ENCODE results near the gene FAM161A. TPM values are rescaled to one million over a fixed set of nuclear protein-coding genes. Genes with fewer than 3 reads are reported as not detected.

Gene FAM161A
- total RNA-seq, 4 donors from 2014 or later, result 1.4 to 3.9 (median 1.8) TPM

DNA sequence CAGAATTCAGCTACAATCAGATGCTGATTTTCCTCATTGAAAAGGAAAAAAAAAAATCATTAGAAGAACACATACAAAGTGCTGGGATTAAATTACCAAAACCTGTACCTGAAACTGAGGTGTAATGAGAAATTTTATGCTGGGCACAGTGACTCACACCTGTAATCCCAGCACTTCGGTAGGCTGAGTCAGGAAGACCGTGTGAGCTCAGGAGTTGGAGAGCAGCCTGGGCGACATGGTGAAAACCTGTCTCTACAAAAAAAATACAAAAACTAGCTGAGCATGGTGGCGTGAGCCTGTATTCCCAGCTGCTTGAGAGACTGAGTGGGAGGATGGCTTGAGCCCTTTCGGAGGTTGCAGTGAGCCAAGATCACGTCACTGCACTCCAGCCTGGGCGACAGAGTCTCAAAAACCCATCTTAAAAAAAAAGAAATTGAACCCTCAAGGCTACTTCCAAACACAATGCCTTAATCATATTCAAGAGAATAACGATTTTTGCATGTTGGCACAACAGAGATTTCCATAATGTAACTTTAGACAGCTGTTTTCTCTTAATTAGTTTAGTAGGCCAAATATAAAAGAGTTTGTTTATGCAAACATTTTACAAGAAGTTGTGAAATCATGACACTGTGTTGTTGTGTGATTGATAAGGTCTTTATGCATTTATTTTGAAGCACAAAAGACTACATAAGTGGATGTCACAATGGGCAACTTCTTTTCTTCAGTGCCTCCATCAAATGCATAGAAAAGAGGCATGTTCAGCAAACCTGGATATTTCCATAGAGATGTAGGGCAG, 63.9 kb downstream of the FAM161A start:
- TF ChIP-seq, protein P1, sequence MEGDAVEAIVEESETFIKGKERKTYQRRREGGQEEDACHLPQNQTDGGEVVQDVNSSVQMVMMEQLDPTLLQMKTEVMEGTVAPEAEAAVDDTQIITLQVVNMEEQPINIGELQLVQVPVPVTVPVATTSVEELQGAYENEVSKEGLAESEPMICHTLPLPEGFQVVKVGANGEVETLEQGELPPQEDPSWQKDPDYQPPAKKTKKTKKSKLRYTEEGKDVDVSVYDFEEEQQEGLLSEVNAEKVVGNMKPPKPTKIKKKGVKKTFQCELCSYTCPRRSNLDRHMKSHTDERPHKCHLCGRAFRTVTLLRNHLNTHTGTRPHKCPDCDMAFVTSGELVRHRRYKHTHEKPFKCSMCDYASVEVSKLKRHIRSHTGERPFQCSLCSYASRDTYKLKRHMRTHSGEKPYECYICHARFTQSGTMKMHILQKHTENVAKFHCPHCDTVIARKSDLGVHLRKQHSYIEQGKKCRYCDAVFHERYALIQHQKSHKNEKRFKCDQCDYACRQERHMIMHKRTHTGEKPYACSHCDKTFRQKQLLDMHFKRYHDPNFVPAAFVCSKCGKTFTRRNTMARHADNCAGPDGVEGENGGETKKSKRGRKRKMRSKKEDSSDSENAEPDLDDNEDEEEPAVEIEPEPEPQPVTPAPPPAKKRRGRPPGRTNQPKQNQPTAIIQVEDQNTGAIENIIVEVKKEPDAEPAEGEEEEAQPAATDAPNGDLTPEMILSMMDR (IDR thresholded peaks at IDR 0.05), result no peak
- DNase-seq (ENCODE audit: low spot score), result no peak
- no peak for ATAC-seq (ENCODE audit: low FRiP score)

DNA sequence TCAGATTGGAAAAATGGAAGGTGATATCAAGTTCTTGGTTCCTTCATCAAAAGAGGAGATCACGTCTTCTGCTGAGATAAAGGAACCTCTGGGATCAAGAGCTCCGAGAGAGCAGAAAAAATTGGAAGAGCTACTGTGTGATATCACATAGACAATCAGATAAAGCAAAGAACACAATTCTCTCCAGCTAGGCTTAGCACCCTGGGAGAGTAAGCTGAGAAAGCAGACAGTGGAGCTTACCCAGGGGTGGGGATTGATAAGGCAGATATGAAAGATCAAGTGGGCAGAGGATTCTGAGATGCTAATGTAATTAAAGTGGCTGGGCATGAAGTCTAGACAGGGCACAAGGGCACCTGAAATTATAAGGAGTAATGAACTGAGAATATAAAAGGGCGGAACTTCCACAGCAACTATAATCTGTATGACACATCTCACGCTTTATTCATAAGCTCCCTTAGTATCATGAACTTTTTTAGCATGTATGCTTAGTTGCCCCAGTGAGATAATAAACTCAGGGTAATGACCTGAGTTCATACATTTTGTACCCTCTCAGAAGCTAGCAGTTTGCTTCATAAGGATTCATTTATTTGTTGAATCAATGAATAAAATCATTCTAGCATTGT, 65.8 kb downstream of the FAM161A start:
- DNase-seq (ENCODE audit: low spot score), result no peak
- TF ChIP-seq, protein P1 (IDR thresholded peaks at IDR 0.05), result no peak
- no peak for ATAC-seq (ENCODE audit: low FRiP score)

DNA sequence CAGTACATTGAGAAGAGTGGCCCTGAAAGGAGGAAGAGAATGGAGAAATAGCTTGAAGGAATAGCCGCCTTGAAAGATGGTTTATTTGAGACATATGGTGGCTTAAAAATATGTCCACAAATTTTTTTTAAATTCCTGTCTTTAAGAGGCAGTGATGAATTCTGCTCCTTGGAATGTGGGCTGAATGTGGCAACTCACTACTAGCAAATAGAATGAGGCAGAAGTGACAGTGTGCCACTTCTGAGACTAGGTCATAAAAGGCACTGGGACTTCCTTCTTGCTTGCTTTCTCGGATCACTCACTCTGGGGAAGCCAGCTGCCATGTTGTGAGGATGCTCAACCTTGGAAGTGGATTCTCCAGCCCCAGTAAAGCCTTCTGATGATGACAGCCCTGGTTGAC, 67.0 kb downstream of the FAM161A start:
- ATAC-seq (ENCODE audit: low FRiP score) (no peak), DNase-seq (ENCODE audit: low spot score) (no peak)
- TF ChIP-seq, protein P1 (IDR thresholded peaks at IDR 0.05), result no peak

DNA sequence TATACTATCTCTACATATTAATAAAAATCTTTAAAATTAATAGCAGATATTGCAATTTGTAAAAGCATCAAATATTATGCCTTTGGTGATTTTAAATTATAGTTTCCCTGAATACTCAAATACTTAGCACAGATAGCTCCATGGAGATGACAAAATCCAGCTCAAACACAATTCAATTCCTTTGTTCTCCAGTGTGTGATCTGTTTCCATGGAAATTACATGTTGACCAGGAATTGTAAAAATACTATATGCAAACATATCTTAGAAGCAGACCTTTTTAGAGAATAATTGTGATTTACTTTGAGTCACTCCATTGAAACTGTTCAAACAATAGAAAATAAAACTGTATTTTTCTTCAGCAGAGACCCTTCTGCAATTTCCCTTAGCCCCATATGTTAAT, 68.3 kb downstream of the FAM161A start:
- ATAC-seq (ENCODE audit: low FRiP score), result no peak

DNA sequence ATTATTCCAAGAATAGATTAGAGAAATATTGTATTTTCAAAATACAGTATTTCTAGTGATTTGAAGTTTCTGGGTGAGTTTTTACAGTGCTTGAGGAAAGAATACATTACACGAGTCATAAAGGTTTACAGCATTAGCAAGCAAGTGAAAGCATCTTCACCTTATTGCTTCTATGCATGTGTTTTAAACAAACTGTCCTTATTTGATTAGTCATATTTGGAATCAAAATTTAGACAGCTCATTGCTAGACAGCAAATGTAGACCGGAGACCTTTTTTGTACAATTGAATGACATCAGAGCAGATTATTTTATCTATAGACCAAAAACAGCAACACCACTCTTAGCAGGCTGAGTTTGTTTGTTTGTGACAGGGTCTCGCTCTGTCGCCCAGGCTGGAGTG, 69.2 kb downstream of the FAM161A start:
- TF ChIP-seq, protein P1 (IDR thresholded peaks at IDR 0.05), result no peak
- ATAC-seq (ENCODE audit: low FRiP score), result no peak
- no peak for DNase-seq (ENCODE audit: low spot score)

More for the DNA sequence above, 68.3 kb downstream of the FAM161A start:
- TF ChIP-seq, protein P1 (IDR thresholded peaks at IDR 0.05), result no peak
- DNase-seq (ENCODE audit: low spot score), result no peak

DNA sequence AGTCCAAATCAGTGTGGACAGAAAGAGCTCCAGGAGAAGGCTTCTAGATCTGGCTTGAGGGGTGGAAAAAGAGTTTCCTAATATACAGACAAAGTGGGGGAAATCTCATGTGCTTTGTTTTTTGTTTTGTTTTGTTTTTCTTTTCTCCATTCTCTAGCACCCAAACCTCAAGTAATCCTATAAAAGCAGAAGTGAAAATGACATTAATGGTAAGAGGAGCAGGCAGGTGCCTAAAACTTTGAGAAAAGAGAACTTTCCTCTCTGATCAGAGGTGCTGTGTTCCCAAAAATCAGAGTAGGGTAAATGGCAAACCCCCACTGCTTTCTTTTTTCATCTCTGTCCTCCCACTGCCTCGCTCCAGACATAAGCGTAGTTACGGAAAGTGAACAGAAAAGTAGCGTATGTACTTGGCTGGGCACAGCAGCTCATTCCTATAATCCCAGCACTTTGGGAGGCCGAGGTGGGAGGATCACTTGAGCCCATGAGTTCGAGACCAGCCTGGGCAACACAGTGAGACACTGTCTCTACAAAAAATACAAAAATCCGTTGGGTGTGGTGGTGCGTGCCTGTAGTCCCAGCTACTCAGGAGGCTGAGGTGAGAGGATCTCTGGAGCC, 77.8 kb downstream of the FAM161A start:
- TF ChIP-seq, protein P1 (IDR thresholded peaks at IDR 0.05), result no peak
- no peak for DNase-seq (ENCODE audit: low spot score)
- ATAC-seq (ENCODE audit: low FRiP score), result no peak

Small RNAs within 50 kb of the gene (small RNA-seq; reads per million reads assigned to genes)
- not detected for gene RPS24P7

Other genes starting within 250 kb of the FAM161A start
- 10 to 100 TPM; 62.9 to 86.1 (median 82.0) TPM for gene CCT4, start 34.6 kb upstream of the FAM161A start, total RNA-seq
- 10 to 100 TPM; 38.4 to 56.6 (median 40.6) TPM for gene COMMD1, start 51.6 kb upstream of the FAM161A start, total RNA-seq

All from omental fat pad (tissue), 4 donors.